ENCODE results near the gene TRPM3.

Gene TRPM3
- long read RNA-seq, donor 1 = 0 reads
- long read RNA-seq, donor 2 = 0 reads
- long read RNA-seq, donor 3 = 0 reads
- long read RNA-seq, donor 4, partial matches to known transcripts = 0 of 1 reads
- long read RNA-seq, donor 4, other reads (novel, unspliced or antisense) = 0 of 1 reads
- long read RNA-seq, donor 5 = 0 reads
- long read RNA-seq, donor 6, partial matches to known transcripts = 0 of 1 reads
- long read RNA-seq, donor 6, other reads (novel, unspliced or antisense) = 0 of 1 reads
- long read RNA-seq, donor 7 = 0 reads
- long read RNA-seq, donor 8 = 0 reads

- DNase-seq = peak; percentile 32
These were observed at the start of gene TRPM3 for GRCh38 chr9:71121275-71122021. Gene TRPM3 (minus strand): TSS chr9:71121621. CDS start chr9:71121354, 267 bp downstream.

GRCh38 chr9:71168418-71168817, 47.0 kb upstream of the TRPM3 start:
- DNase-seq = no peak

- no peak for DNase-seq
These were observed 40.7 kb upstream of the TRPM3 start for GRCh38 chr9:71162126-71162525.

DNA sequence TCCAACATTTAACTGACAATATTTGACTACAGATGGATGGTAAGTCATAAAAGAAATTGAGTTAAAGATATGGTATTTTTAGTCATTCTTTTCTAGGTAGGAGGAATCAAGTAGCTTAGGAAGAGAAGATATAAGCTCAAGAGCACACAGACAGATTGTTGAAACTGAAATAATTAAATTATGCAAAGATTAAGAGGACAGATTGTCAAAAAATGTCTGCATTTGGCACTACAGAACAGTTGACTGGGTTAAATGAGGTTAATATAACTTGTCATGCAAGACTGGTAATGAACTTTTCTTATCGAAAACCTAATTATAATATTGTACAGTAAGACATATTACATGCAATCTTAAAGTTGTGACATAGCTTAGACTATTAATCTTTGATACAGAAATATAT, 36.3 kb upstream of the TRPM3 start:
- DNase-seq = no peak

- DNase-seq = no peak
These were observed 25.9 kb upstream of the TRPM3 start for GRCh38 chr9:71147368-71147767.

GRCh38 chr9:71146511-71146910, 25.1 kb upstream of the TRPM3 start:
- DNase-seq = no peak

GRCh38 chr9:71145179-71145578, 23.8 kb upstream of the TRPM3 start:
- no peak for DNase-seq

DNA sequence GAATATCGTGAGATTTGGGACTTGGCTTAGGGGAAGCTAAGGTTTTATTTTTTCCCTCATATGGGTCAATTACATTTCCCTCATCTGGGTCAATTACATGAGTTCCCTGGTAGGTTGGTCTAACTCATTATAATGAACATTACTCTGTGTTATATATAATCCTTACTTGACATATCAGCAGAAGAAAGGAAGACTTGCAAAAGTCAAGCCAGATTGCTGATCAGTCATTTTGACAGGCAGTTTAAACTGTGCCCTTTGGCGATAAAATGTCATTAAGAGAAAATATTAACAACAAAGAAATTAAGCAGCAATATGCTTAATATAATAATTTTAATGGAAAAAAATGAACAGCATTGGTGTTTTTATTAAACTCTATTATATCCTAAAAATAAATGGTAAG, 23.1 kb upstream of the TRPM3 start:
- no peak for DNase-seq

GRCh38 chr9:71136696-71137095, 15.3 kb upstream of the TRPM3 start:
- DNase-seq = no peak

- DNase-seq = no peak
These were observed 9.7 kb upstream of the TRPM3 start for GRCh38 chr9:71131145-71131544.

DNA sequence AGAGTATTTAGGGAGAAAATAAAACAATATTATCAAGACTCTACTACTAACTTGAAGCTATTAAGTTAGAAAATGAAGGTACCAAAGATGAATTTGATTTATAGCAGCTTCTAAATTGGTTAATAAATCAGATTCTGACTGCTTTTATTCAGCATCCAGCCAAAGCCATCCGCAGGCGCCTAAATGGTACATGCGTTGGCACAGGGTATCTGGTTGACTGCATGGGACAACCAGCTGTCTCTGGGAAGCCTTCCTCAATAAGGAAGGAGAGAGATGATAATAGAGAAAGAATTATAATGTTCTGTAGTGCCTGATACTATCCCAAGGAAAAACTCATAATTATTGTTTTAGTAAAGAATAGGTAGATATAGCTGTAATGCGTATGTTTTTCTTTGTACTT, 9.1 kb upstream of the TRPM3 start:
- no peak for DNase-seq

- no peak for DNase-seq
These were observed 7.4 kb upstream of the TRPM3 start for GRCh38 chr9:71128796-71129195.

- DNase-seq = no peak
These were observed 5.9 kb upstream of the TRPM3 start for GRCh38 chr9:71127301-71127700.

DNA sequence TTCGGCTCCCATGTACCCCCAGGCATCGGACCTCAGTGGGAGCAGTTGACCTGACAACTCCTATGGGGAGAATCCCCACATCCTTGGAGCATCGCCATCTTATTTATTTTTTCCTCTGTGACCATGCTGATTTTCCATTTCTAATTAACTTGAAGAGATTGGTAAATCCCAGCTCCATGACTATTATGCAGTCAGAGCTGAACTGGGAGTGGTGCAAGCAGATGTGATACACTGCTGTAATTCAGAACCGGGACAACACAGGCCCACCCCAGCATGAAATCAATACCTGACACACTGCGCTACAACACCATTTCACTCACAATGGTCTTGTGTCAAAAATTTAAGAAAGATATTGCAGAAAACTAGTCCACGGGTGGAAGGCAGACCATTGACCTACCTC, 1.0 kb upstream of the TRPM3 start:
- no peak for DNase-seq

DNA sequence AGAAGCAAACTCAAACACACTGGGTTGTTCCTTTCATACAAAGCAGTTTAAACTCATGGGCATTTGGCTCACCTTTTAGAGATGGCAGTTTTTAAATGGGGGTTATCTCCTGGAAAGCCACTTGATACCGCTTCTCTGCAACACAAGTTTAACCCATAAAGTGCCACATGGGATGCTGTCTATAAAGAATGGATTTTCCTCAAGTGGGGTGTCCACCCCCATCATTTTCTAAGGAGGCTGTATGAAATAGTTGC, 528 bp upstream of the TRPM3 start:
- no peak for DNase-seq

- DNase-seq = no peak
These were observed 747 bp downstream of the TRPM3 start for GRCh38 chr9:71120501-71121247.

DNA sequence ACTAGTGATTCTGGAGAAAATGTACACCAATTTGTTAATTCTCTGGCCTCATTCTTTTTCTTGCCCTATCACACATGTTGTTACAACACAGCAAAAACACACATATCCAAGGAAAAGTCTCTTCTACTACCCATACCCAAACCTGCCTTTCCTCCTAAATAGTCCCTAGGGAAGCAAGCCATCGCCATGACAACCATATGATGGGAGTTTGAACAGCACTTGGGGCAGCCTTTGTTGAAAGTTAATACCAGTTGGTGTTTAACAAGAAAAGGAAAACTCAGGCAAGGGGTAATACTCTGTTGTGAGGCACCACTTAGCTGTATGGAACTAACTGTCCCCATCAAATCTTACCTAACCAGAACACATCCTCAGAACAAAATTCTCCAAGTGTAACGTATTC, 1.7 kb downstream of the TRPM3 start:
- no peak for DNase-seq

- no peak for DNase-seq
These were observed 3.1 kb downstream of the TRPM3 start for GRCh38 chr9:71118324-71118723.

GRCh38 chr9:71115448-71115975, 5.9 kb downstream of the TRPM3 start:
- no peak for DNase-seq

DNA sequence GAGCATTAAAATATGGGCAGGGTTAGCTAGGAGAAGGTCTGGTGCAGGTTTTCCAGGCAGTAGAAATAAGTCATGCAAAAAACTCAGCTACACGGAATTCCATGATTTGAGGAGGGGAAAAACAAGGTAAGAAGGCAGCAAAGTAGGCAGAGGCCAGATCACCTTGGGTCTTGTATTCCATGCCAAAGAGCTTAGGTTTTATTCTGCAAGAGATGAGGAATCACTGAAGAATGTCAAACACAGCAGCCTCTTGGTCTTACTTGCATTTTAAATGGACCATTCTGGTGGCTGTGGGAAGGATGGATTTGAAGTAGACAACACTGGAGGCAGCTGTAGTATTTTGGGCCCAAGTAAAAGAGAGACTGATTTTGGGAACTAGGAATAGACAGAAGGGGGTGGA, 8.6 kb downstream of the TRPM3 start:
- DNase-seq = no peak

DNA sequence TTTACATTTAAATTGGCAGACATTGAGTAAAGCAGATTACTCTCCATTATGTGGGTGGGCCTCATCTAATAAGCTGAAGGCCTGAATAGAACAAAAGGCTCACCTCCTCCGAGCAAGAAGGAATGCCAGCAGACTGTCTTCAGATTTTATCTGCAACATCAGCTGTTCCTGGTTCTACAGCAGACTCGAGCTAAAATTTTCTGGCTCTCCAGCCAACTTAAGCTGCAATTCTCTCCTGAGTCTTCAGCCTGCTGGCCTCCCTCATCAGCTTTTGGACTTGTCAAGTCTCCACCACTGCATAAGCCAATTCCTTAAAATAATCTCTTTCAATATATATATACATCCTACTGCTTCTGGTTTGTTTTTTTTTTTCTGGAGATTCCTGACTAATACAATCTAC, 12.5 kb downstream of the TRPM3 start:
- no peak for DNase-seq

GRCh38 chr9:71106992-71107391, 14.4 kb downstream of the TRPM3 start:
- no peak for DNase-seq

DNA sequence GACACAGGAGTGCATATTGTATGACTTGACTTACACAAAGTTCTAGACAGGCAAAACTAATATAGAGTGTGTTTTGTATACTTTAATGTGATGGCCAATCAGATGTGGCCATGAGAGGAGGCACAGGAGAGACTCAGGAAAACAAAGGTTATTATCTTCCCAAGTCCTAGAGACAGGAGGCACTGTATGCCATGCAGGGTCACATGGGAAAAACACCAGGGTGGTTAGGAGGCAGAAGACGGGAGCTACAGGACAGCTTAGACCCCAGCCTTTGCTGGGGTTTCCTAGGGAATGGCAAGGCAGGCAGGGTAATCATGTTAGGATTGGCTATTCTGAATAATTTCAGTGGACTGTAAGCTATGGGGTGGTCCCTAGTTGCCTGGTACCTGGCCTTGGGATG, 16.2 kb downstream of the TRPM3 start:
- DNase-seq = no peak

- DNase-seq = no peak
These were observed 22.6 kb downstream of the TRPM3 start for GRCh38 chr9:71098801-71099200.
